NK-92 (cell line): ENCODE measurements around the gene AKAP17A.
"Not testable (repeated sequence)": the region's sequence is repeated elsewhere in the genome, so short reads cannot be mapped to it uniquely, and the experiment has no call there.

Experiments used
- DNase-seq: peaks from one replicate; lab custom pipeline; 2025; ENCODE audit not compliant: unreplicated experiment; lab: John Stamatoyannopoulos, UW

Gene AKAP17A

DNA sequence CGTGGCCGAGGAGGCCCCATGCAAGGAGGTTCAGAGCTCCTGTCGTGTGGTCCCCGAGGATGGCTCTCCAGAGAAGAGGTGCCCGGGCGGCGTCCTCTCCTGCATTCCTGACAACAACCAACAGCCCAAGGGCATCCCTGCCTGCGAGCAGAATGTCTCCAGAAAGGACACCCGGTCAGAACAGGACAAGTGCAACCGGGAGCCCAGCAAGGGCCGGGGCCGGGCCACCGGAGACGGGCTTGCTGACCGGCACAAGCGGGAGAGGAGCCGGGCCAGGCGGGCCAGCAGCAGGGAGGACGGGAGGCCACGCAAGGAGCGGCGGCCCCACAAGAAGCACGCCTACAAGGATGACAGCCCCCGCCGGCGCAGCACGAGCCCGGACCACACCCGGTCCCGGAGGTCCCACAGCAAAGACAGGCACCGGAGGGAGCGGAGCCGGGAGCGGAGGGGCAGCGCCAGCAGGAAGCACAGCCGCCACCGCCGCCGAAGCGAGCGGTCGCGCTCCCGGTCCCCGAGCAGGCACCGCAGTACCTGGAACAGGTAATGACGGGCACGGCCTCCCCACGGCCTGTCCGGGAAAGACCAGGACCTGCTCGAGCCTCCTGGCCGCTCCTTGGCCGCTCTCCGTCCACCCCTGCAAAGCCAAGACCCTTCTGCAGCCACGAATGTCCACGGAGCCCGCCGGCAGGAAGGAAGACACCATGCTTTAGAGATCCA, 9.8 kb downstream of the AKAP17A start:
- no peak for DNase-seq

DNA sequence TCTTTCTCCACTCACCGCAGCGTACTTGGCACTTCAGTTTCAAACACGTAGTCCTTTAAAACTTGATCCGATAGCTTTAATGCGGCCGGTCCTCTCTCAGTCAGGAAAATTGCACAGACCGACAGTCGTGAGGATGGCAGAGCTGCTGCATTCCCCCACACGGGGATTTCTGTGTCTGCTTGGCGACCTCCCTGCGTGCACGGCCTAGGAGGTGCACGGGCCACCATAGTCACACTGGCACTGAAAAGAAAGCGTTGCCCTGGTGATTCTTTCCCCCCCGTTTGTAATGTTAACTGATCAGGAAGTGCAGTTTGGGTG, 10.3 kb downstream of the AKAP17A start:
- DNase-seq: no peak

DNA sequence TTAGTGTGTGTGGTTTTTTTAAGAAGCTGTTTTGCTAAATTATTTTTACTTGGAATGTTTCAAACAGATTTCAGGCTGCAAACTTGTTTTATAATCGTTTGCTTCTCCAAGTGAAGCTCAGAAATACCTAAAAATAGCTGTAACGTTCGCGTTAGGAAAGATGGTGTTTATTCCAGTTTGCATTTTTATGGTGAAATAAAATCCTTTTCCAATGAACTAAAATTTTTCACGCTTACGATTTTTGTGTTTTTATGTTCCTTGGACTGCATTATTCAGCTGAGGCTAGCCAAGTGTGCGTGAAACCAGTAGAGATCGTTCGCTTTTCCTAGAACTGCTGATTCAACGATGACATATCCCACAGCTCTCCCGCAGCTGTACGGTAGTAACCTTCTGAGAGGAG, 10.9 kb downstream of the AKAP17A start:
- no peak for DNase-seq

DNA sequence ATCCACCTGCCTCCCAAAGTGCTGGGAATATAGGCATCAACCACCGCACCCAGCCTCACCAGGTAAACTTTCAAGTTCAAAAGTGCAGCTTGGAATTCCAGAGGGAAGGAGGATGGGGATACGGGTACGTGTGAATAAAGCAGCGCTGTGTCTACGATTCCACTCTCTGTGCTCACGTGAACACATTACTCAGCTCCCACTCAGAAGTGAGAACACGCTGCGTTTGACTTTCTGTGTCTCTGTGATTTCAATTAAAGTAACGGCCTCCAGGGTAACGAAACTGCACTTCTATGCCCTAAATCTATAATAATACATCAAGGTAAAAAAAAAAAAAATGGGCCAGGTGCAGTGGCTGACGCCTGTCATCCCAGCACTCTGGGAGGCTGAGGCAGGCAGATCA, 15.1 kb downstream of the AKAP17A start:
- no peak for DNase-seq

DNA sequence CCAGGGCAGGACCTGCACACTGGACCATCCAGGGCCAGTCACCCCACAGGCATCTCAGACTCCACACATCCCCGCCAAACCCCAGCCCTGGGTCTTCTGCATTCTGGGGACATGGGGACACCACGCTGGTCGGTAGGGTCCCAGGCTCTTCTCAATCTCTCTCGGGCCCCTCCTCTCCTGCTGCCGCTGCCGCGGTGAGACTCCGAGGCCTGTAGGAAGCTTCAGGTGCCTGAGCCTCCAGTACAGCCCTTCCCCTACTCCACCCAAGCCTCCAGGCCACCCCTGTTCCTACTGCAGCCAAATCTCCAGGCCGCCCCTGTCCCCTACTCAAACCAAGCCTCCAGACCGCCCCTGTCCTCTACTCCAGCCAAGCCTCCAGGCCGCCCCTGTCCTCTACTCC, 17.9 kb downstream of the AKAP17A start:
- DNase-seq: no peak

DNA sequence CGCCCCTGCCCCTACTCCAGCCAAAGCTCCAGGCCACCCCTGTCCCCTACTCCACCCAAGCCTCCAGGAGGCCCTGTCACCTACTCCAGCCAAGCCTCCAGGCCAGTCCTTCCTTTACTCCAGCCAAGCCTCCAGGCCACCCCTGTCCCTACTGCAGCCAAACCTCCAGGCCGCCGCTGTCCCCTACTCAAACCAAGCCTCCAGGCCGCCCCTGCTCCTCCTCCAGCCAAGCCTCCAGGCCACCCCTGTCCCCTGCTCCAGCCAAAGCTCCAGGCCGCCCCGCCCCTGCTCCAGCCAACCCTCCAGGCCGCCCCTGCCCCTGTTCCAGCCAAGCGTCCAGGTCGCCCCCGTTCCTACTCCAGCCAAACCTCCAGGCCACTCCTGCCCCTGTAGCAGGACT, 18.4 kb downstream of the AKAP17A start:
- DNase-seq: no peak

DNA sequence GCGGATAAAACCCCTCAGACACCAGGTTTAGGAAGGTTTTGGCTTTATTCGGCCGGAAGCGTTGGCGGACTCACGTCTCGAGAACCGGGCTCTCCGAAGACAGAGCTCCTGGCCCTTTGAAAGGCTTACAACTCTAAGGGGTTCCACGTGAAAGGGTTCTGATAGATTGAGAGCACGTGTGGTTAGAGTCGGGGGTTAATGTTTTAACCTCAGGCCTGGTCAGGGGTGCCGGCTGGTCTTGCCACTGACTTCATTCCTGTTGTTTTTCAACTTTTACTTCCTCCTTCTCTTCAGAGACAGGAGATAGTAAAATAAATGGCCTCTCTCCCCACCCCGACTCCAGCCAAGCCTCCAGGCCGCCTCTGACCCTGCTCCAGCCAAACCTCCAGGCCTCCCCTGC, 18.8 kb downstream of the AKAP17A start:
- DNase-seq: no peak

DNA sequence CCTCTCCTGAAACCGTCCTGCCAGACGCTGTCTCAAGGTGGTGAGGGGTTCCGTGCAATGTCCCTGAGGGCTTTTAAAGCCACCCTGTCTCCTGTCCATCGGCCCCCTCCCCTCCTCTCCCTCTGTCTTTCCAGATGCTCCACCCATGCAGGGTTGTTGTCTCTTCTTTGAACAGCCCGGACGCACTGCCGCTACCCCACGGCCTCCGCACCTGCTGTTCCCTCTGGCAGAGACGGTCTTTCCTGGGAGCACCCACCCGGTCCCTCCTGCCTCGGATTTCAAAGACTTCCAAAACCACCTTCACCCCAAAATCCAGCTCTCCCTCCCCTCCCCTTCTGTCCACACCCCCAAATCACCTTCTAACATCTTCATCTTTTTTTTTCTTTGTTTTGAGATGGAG, 19.3 kb downstream of the AKAP17A start:
- DNase-seq: no peak

DNA sequence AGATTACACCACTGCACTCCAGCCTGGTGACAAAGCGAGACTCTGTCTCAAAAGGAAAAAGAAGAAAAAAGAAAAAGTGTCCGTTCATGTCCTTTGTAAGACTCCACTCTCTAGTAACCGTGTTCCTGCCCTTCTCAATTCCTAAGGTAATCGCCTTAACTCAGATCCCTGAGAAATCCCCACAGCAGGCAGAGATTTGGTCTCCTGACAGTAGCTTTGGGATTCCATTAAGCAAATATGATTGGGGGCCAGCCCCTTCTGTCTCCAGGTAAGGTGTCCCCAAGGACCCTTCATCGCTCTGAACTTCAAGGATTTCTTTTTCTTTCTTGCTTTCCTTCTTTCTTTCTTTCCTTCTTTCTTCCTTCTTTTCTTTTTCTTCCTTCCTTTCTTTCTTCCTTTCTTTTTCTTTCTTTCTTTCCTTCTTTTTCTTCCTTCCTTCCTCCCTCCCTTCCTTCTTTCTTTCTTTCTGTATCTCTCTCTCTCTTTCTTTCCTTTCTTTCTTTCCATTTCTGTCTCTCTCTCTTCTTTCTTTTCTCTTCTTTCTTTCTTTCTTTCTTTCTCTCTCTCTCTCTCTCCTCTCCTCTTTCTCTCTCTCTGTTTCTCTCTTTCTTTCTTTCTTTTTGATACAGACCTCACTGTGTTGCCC, 21.4 kb downstream of the AKAP17A start:
- DNase-seq: no peak

DNA sequence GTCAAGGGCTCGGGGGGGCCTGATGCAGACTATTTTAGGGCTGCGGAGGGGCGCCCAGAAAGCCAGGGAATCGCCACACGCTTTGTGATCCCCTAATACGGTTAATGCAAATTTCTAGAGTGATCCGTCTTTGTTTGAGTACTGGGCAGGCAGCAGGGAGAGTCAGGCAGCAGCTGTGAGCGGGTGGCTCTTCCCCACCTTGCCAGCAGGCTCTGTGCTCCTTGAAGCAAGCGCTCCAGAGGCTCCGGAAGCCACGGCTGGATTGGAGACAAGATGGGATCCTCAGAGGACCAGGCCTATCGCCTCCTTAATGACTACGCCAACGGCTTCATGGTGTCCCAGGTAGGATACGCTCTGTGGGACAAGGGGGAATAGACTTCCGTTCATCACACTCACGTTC, 23.5 kb downstream of the AKAP17A start, which contains the start of gene ASMT:
Gene ASMT, plus strand, starts transcription at position 133 of the 400 bp plus-strand sequence. Its CDS starts 141 bp downstream, at position 274.
- DNase-seq: no peak

DNA sequence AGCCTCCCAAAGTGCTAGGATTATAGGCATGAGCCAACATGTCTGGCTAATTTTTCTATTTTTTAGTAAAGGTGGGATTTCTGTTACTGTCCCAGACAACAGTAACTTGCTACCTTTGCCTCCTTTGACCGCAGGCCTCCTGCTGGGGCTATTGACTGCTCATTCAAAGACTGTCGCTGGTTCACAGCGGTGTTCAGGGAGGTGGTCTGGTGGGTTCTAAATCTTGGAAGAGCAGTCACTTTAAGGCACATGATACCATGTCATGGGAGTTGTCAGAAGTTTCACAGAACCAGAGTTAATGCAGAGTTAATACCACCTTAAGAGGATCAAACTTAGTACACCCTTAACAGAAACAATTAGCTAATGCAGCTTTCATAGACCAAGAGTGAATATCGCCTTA, 27.3 kb downstream of the AKAP17A start:
- no peak for DNase-seq

DNA sequence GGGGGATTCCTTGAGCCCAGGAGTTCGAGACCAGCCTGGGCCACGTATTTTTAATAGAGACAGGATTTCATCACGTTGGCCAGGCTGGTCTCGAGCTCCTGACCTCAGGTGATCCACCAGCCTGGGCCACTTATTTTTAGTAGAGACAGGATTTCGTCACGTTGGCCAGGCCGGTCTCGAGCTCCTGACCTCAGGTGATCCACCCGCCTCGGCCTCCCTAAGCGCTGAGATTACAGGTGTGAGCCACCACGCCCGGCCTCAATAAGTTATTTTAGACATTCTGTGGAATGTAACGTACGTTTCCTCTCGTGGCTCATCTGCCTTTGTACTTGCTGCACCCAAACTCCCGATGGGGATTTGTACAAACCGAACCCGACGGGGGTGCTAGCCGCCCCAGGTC, 32.3 kb downstream of the AKAP17A start:
- DNase-seq: no peak

DNA sequence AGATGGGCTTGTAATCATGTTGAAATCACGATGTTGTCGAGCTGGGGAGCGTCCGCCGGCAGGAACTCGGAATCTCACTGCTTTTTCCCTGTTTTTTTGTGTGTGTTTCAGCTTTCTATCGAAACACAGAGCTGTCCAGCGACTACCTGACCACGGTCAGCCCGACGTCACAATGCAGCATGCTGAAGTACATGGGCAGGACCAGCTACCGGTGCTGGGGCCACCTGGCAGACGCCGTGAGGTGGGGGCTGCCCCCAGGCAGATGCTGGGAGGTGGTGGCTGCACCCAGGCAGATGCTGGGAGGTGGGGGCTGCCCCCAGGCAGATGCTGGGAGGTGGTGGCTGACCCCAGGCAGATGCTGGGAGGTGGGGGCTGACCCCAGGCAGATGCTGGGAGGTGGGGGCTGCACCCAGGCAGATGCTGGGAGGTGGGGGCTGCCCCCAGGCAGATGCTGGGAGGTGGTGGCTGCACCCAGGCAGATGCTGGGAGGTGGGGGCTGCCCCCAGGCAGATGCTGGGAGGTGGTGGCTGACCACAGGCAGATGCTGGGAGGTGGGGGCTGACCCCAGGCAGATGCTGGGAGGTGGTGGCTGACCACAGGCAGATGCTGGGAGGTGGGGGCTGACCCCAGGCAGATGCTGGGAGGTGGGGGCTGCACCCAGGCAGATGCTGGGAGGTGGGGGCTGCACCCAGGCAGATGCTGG, 32.9 kb downstream of the AKAP17A start:
- DNase-seq: not testable (repeated sequence)

DNA sequence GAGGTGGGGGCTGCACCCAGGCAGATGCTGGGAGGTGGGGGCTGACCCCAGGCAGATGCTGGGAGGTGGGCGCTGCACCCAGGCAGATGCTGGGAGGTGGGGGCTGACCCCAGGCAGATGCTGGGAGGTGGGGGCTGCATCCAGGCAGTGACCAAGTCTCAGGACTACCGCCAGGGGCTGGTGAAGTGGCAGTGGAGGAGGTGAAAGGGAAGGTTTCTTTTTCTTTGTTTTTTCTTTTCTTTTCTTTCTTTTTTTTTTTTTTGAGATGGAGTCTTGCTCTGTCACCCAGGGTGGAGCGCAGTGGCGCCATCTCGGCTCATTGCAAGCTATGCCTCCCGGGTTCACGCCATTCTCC, 33.4 kb downstream of the AKAP17A start:
- DNase-seq: not testable (repeated sequence)

DNA sequence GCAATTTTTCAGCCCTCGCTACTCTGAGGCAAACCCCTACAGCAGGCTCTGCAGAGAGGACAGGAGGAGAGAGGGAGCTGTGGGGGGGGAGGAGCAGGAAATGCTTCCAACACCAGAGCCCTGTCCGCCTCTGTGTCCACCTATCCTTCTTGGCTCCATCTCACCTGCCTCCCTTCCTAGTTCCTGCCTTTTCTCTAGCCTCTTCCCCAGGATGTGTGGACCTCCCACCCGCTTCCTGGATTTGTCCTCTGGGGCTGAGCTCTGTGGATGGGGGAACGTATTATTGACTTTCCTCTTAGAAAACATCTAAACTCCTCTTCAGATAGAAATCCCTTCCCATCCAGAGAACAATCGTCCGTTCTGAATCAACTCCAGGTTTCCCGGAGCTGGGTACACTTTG, 37.8 kb downstream of the AKAP17A start:
- DNase-seq: no peak

DNA sequence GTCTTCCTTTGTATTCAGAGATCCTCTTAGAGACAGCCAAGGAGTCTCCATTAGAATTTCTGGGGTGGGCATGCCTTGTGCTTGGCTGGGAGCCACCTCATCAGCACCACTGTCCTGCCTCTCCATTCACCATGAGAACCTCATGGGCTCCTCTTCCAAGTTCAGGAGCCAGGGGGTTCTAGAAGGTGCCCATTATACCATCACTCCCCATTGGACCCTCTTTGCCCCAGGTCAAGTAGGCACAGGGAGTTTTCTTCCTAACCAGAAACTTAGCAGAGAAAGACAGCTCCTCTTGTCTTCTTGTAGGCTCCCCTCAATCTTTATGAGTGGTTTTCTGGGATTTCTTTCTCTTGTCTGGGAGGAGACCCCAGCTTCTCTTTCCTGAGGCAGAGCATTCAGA, 54.6 kb downstream of the AKAP17A start:
- no peak for DNase-seq

DNA sequence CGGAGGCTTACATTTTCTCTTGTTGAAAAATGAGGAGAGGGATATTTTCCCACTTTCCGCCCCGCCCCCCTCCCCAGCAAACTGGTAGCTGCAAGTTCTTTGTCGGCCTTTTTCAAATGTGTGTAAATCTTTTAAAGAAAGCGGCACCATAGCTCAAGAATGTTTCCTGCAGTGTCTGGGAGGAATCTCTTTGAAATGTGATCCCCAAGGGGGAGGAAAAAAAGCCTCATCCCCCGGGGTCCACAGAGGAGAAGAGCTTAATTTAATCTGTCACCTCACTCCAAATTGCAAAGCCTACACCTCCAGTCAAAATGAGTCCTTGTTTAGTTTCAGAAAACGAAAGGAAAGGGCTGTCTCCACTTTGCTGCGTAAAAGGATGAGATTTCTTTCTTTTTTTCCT, 58.2 kb downstream of the AKAP17A start:
- DNase-seq: no peak
